RWPE2 (cell line): ENCODE results near the gene PHKG2.
A peak's percentile ranks its signal among the peaks of the same experiment; 100 is the strongest.

Experiments
- ATAC-seq: fragments of 200-7000 bp; cut with Tn5 transposase; 3 replicates; pipeline ENCODE4 v1.9.1; 2021; ENCODE audit warnings: low read depth
- DNase-seq: peaks from one replicate; pipeline ENCODE4 v3.0.0-alpha.2; 2020; ENCODE audit warnings: low spot score
- H3K27ac ChIP-seq: fragments of 450-650 bp; 2 replicates; pipeline ENCODE4 v1.5.1; 2017; ENCODE audit warnings: mild to moderate bottlenecking; ENCODE audit not compliant: poor library complexity, severe bottlenecking
- H3K27me3 ChIP-seq: fragments of 250-450 bp; sonication (Bioruptor Pico); 2 replicates; pipeline ENCODE4 v1.5.1; 2021; ENCODE audit warnings: mild to moderate bottlenecking, moderate library complexity; ENCODE audit not compliant: insufficient read depth, poor library complexity, severe bottlenecking
- H3K36me3 ChIP-seq: fragments of 250-450 bp; sonication (Bioruptor Pico); 2 replicates; pipeline ENCODE4 v1.5.1; 2020; ENCODE audit warnings: low read depth, mild to moderate bottlenecking, moderate library complexity
- H3K4me1 ChIP-seq: fragments of 250-450 bp; sonication (Bioruptor Pico); 2 replicates; pipeline ENCODE4 v1.5.1; 2021; ENCODE audit warnings: mild to moderate bottlenecking, moderate library complexity; ENCODE audit not compliant: insufficient read depth, poor library complexity, severe bottlenecking
- H3K4me3 ChIP-seq: fragments of 250-450 bp; sonication (Bioruptor Pico); 2 replicates; pipeline ENCODE4 v1.5.1; 2021; ENCODE audit warnings: mild to moderate bottlenecking, moderate library complexity; ENCODE audit not compliant: severe bottlenecking
- H3K9me3 ChIP-seq: fragments of 250-450 bp; sonication (Bioruptor Pico); 2 replicates; pipeline ENCODE4 v1.5.1; 2021; ENCODE audit warnings: mild to moderate bottlenecking, moderate library complexity; ENCODE audit not compliant: severe bottlenecking
- TF ChIP-seq, protein P1 (sequence below): fragments of 450-650 bp; IDR thresholded peaks from one replicate; pipeline ENCODE4 v1.5.1; 2017; ENCODE audit warnings: mild to moderate bottlenecking, moderate library complexity; ENCODE audit not compliant: poor library complexity, severe bottlenecking

Gene PHKG2

DNA sequence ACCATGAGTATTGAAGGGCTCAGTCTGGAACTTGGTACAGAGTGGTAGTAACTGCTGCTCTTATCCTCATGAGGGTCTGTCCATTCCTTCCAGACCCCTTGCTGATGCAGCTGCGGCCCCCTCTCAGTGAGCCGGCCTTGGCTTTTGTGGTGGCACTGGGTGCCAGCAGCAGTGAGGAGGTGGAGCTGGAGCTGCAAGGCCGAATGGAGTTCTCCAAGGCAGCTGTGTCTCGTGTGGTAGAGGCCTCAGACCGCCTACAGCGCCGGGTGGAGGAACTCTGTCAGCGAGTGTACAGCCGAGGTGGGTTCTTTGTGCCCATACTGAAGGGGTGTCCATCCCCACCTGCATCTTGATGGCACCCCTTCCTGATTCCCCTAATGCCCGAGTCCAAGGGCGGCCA lies 15.9 kb downstream of the PHKG2 start:
- Histone ChIP-seq H3K27ac (no peak overlapping the region), H3K36me3 (peaks cover 63% of the 10 kb centered on the region), H3K4me3 (no peak overlapping the region), H3K4me1 (peaks cover 10% of the 10 kb centered on the region), H3K9me3 (no peaks in the 10 kb centered on the region), H3K27me3 (no peaks in the 10 kb centered on the region)
- TF ChIP-seq, protein P1, sequence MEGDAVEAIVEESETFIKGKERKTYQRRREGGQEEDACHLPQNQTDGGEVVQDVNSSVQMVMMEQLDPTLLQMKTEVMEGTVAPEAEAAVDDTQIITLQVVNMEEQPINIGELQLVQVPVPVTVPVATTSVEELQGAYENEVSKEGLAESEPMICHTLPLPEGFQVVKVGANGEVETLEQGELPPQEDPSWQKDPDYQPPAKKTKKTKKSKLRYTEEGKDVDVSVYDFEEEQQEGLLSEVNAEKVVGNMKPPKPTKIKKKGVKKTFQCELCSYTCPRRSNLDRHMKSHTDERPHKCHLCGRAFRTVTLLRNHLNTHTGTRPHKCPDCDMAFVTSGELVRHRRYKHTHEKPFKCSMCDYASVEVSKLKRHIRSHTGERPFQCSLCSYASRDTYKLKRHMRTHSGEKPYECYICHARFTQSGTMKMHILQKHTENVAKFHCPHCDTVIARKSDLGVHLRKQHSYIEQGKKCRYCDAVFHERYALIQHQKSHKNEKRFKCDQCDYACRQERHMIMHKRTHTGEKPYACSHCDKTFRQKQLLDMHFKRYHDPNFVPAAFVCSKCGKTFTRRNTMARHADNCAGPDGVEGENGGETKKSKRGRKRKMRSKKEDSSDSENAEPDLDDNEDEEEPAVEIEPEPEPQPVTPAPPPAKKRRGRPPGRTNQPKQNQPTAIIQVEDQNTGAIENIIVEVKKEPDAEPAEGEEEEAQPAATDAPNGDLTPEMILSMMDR: no peak
- peak; percentile 29 for DNase-seq
- no peak for ATAC-seq

DNA sequence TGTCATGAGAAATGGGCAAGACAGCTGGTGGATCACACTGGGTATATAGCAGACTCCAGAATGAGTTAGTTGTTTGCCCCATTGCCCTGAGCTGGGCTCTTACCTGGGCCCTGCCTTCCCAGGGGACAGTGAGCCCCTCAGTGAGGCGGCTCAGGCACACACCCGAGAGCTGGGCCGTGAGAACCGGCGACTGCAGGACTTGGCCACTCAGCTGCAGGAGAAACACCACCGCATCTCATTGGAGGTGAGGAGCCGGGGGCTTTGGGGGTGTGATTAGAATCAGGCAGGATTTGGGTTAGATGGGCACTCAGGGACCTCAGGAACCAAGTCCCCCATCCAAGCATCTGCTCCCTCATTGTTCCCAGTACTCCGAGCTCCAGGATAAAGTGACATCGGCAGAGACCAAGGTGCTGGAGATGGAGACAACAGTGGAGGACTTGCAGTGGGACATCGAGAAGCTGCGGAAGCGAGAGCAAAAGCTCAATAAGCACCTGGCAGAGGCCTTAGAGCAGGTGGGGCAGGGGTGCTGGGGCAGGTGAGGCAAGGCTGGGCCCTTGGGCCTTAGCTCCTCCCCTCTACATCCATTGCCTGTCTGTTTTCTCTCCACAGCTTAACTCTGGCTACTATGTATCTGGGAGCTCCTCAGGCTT lies 16.7 kb downstream of the PHKG2 start:
- Histone ChIP-seq H3K27me3 (no peaks in the 10 kb centered on the region), H3K36me3 (peaks cover 71% of the 10 kb centered on the region), H3K27ac (no peak overlapping the region), H3K4me3 (no peak overlapping the region), H3K9me3 (no peaks in the 10 kb centered on the region), H3K4me1 (peaks cover 10% of the 10 kb centered on the region)
- TF ChIP-seq, protein P1: no peak
- DNase-seq (no peak), ATAC-seq (no peak)

DNA sequence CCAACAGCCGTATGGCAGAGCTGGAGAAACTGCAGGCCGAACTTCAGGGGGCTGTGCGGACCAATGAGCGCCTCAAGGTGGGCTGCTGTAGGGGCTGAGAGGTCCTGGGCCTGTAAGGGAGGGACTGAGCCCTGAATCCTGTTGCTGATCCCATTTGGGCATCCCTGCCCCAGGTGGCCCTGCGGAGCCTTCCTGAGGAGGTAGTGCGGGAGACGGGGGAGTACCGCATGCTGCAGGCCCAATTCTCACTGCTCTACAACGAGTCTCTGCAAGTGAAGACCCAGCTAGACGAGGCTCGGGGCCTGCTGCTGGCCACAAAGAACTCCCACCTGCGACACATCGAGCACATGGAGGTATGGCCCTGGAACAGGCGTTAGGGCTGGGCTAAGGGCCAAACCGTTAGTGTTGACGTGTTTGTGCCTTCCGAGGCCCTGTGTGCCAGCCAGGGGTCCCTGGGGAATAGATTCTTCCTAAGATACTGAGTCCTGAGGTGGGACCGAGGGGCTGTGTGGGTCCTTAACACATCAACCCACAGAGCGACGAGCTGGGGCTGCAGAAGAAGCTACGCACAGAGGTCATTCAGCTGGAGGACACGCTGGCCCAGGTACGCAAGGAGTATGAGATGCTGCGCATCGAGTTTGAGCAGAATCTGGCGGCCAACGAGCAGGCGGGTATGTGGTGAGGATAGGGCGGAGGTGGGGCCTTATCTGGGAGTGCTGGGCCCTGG lies 18.1 kb downstream of the PHKG2 start:
- H3K4me1 ChIP-seq: peaks cover 10% of the 10 kb centered on the region
- no peaks in the 10 kb centered on the region for H3K27me3 ChIP-seq
- no peaks in the 10 kb centered on the region for H3K9me3 ChIP-seq
- no peak for ATAC-seq
- H3K36me3 ChIP-seq: peaks cover 85% of the 10 kb centered on the region
- H3K4me3 ChIP-seq: no peak overlapping the region
- no peak overlapping the region for H3K27ac ChIP-seq
- peak; percentile 32 for DNase-seq
- TF ChIP-seq, protein P1: no peak

DNA sequence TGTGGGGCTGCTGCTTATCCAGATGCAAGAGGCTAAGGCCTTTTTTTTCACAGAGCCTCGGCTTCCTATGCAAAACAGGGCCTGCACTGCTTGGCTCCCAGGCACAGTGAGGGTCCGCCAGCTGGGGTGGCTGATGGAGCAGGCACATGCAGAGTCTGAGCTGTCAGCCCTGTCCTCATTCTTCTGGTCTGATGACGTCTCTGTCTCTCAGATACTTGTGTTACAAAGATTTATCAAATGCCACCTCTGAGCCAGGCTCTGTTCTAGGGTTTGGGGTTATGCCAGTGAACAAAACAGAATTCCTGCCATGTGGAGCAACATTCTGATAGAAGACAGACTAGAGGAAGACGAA lies 18.7 kb downstream of the PHKG2 start:
- Histone ChIP-seq H3K36me3 (peaks cover 87% of the 10 kb centered on the region), H3K9me3 (no peaks in the 10 kb centered on the region), H3K27ac (no peak overlapping the region), H3K4me1 (peaks cover 10% of the 10 kb centered on the region), H3K27me3 (no peaks in the 10 kb centered on the region), H3K4me3 (no peak overlapping the region)
- no peak for ATAC-seq
- TF ChIP-seq, protein P1: no peak
- no peak for DNase-seq
